GM18858 (cell line): ENCODE measurements around the gene SEC24B.

Source experiments
- ATAC-seq: cut with Tn5 transposase; IDR thresholded peaks from one replicate; pipeline ENCODE4 v1.9.1; 2021; ENCODE audit not compliant: unreplicated experiment

SEC24B gene

DNA sequence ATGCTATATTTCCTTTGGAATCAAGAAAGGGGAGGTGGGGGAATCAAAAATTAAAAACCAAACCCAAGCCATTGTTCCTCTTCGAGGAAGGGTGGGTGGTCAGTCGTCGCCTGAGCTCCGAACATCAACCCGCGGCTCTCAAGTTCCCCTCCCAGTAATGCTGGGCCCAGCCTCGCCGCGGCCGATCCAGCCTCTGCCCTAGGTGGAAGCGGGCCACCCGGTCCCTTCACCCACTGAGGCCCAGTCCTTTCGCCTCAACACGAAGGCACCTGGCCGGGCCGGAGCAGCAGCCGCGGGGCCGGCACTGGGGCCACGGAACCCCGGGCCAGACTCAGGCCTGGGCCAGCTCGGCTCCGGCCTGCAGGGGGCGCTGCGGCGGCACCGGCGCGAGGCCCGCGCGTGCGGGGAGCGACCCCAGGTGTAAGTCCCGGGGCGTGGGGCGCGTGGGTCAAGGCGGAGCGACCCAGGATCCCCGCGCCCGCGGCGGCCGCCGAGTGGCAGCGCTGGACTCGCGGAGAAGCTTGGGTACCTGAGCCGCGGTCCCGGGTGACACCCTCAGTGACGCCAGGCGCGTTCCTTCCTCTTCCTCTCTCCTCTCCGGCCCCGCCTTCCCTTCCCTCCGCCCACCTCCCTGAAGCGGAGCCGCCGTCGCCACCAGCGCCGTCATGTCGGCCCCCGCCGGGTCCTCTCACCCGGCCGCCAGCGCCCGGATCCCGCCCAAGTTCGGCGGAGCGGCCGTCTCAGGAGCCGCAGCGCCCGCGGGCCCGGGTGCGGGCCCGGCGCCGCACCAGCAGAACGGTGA lies at the start of gene SEC24B:
TSS of gene SEC24B (plus strand) at position 611 of the 802 bp plus-strand sequence. CDS start at position 666, 55 bp downstream.
- peak; percentile 88 for ATAC-seq

DNA sequence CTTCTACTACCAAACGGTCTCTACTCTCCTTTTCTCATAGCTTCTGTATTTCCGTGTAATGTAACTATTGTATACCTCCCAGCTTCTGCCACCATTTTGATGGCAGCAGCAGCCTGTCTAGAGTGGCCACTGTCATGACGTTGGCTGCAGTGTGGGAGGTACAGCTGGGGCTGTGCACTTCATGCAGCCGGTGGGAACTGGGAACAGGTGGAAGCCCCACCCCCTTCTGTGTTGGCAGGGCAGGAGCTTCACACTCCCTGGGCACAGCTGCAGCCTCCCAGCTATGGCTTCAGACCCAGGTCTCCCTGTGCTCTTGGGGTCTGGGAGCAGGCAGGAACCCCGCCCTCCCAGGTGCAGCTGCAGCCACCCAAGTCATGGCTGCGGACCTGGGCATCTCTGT lies 49.8 kb upstream of the SEC24B start:
- no peak for ATAC-seq

DNA sequence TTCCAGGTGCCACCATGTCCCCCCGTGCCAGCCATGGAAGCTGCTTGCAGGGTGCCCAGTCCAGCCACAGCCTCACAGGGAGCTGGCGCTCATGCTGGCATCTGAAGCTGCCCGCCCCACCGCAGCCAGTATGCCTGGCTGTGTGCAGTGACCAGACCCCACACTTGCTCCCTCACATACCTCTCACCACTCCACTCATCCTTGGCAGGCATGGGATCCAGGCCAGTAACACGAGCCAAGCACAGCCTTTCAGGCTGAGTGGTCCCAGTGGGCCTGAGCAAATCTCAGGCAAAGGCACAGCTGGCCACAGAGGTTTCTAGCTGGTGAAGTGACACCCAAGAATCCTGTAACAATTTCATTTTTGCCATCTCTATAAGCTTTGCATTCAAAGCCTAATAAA lies 48.4 kb upstream of the SEC24B start:
- no peak for ATAC-seq

DNA sequence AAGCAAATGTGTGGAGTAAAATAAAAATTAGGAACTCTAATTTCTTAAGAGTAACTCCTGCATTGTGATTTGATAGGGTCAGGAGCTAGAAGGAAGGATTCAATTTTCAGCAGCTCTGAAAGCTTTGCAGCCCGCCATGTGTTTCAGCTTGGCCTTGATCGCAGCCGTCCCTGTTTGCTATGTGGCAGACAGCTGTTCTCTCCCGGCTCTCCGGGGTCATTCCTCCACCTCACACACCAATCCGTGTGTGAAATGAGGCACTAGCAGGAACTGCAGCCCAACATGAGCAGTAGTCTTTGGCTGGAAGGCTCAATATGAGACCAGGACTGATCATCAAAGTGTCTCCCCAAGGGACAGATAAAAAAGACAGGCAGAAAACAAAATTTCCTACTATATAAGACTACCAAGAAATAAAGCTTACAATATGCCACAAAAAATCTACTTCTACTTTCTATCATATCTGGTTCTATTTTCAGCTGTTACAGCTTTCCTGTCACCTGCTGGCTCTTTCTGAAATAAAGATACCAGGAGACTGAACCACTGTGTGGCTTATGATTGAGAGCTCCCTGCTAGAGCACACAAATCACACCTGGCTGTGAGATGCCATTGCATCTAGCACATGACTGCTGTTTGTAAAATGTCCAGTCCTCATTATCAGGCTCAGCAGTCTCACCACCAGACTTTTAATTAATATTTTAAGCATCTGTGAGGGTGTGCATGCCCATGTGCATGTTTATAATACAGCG lies 44.1 kb upstream of the SEC24B start:
- ATAC-seq = peak; percentile 57

DNA sequence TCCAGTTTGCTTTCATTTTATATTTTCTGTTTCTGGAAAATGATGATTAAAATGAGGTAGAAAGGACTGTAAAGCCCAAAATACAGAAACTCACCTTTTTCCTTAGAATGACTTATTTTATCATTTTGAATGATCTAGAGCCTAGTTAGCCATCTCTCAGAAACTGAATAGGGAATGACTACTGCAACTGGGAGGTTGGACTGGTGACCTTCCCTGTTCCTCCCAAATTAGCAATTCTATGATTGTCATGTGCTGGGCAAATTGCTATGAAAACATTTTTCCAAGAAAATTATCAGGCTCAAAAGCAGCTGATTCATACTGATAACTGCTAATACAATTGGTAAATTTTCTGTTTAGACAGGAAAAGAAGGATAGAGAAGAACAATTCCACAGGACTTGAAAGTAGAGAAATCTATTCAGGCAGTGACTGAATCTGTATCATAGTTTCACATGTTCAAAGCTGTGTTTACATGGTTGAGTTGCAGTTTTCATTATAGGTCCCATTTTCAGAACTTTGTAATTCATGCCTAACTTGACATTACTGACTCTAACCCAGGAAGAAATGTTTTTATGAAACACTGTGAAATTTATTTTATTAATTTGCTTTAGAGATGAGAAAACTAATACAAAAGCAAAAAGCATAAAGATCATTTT lies 43.4 kb upstream of the SEC24B start:
- peak; percentile 44 for ATAC-seq

- ATAC-seq = no peak
Observed at GRCh38 chr4:109395694-109396093, 37.9 kb upstream of the SEC24B start.

DNA sequence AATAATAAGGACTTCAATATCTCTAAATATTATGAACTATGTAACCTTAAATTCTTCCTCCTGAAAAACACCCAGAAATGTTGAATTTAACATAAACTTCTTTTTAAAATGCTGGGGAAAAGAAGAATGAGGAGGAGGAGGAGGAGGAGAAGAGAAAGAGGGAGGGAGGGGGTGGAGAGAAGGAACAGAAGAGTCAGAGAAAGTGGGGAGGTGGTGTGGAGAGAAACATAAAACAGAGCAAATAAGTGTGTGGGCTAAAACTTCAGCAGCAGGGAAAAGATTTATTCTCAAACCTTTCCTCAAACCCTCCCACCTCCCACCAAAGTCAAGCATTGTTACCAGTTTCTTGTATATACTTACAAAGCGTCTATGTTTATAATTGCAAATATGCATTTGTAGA lies 34.7 kb upstream of the SEC24B start:
- no peak for ATAC-seq

- peak; percentile 81 for ATAC-seq
Observed at GRCh38 chr4:109406337-109406931, 27.2 kb upstream of the SEC24B start.

- ATAC-seq = no peak
Observed at GRCh38 chr4:109407027-109407737, 26.4 kb upstream of the SEC24B start.

- no peak for ATAC-seq
Observed at GRCh38 chr4:109408711-109409110, 24.9 kb upstream of the SEC24B start.

DNA sequence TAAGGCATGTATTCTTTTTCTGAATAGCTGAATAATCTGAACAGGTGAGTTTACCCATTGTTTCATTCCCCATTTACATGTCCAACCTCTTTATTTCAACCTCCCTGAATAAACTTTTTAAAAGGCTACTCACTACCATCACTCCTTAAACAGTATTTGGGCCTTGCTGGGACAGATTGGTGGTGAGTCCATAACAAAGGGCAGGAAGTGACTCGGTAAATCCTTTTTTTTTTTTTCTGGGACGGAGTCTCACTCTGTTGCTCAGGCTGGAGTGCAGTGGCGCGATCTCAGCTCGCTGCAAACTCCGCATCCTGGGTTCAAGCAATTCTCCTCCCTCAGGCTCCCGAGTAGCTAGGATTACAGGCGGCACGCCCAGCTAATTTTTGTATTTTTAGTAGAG lies 23.4 kb upstream of the SEC24B start:
- no peak for ATAC-seq

DNA sequence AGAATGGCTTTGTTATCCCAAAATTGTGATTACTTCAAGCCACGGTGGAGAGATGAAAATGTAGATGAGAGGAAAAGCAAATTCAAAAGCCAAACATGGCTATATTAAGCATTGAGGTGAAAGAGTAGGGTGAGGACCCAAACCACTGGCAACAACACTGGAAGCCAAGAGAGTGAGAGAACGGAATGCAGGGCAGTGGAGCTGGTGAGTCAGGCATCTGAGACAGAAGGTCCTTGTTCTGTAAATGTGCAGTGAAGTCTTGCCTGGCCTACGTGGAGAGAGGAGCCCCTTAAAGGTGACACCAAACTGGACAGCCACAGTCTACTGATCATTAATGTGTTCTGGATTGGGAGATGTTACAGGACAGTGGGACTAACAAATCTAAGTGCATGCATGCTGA lies 22.8 kb upstream of the SEC24B start:
- ATAC-seq = no peak

DNA sequence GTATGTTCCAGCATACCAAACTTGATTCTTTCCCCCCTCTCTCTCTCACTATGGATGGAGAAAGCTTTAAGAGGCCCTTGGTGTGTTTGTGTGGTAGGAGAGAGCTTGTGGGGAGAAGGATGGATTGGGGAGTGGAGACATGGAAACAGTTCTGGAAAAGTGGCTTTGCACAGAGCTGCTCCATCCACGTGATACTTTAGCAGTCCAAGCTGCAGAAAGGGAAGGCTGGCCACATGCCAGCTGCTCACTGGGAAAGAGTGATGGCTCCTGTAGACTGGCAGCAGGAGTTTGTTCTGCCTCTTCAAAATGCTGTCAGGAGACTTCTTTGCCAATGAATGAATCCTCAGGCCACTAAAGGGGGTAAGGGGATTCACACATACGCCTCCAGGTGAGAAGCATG lies 21.7 kb upstream of the SEC24B start:
- ATAC-seq = no peak

- ATAC-seq = no peak
Observed at GRCh38 chr4:109412776-109413175, 20.8 kb upstream of the SEC24B start.

GRCh38 chr4:109414938-109415337 lies 18.7 kb upstream of the SEC24B start:
- no peak for ATAC-seq

GRCh38 chr4:109418588-109418987 lies 15.0 kb upstream of the SEC24B start:
- no peak for ATAC-seq

- no peak for ATAC-seq
Observed at GRCh38 chr4:109419679-109420078, 13.9 kb upstream of the SEC24B start.

- ATAC-seq = no peak
Observed at GRCh38 chr4:109424093-109424841, 9.3 kb upstream of the SEC24B start.

- no peak for ATAC-seq
Observed at GRCh38 chr4:109425405-109425804, 8.2 kb upstream of the SEC24B start.

GRCh38 chr4:109429545-109429944 lies 4.1 kb upstream of the SEC24B start:
- no peak for ATAC-seq
